Mesenchymal stem cell (in vitro differentiated cells and primary cell): ENCODE results near the gene CREB3L4.

Experiments
- DNase-seq: peaks from one replicate; pipeline ENCODE4 v3.0.0-alpha.2; 2013
- H2AFZ ChIP-seq: one replicate; pipeline ENCODE4 v1.6.1; 2013; ENCODE audit warnings: low read depth, mild to moderate bottlenecking, control low read depth, inconsistent platforms, low read length, moderate library complexity
- H2AK5ac ChIP-seq: 2 replicates; pipeline ENCODE4 v1.6.1; 2013; ENCODE audit warnings: low read length, moderate library complexity, mild to moderate bottlenecking, inconsistent platforms; ENCODE audit not compliant: severe bottlenecking
- H2BK120ac ChIP-seq: one replicate; pipeline ENCODE4 v1.6.1; 2013; ENCODE audit warnings: low read depth, mild to moderate bottlenecking, inconsistent platforms, low read length, moderate library complexity
- H2BK12ac ChIP-seq, 2 experiments: one replicate each; pipeline ENCODE4 v1.6.1; 2013; ENCODE audit warnings: inconsistent platforms in 2 of 2, low read length in 2 of 2, mild to moderate bottlenecking in 2 of 2, moderate library complexity in 2 of 2, control low read depth in 1 of 2
- H2BK15ac ChIP-seq: one replicate; pipeline ENCODE4 v1.6.1; 2013; ENCODE audit warnings: mild to moderate bottlenecking, low read depth, inconsistent platforms; ENCODE audit not compliant: poor library complexity, severe bottlenecking
- H2BK5ac ChIP-seq: 2 replicates; pipeline ENCODE4 v1.6.1; 2013; ENCODE audit warnings: low read depth, mild to moderate bottlenecking, low read length, control low read depth, inconsistent platforms; ENCODE audit not compliant: poor library complexity, severe bottlenecking
- H3K14ac ChIP-seq, 2 experiments: one replicate each; pipeline ENCODE4 v1.6.1; 2013; ENCODE audit warnings: inconsistent platforms in 2 of 2, low read length in 2 of 2, control low read depth in 1 of 2, mild to moderate bottlenecking in 1 of 2, moderate library complexity in 1 of 2
- H3K18ac ChIP-seq, 2 experiments: one replicate each; pipeline ENCODE4 v1.6.1; 2013; ENCODE audit warnings: inconsistent platforms in 2 of 2, low read length in 2 of 2, control low read depth in 1 of 2, low read depth in 1 of 2, mild to moderate bottlenecking in 1 of 2
- H3K23ac ChIP-seq, 2 experiments: one replicate each; pipeline ENCODE4 v1.6.1; 2013; ENCODE audit warnings: inconsistent platforms in 2 of 2, low read length in 2 of 2, mild to moderate bottlenecking in 2 of 2, moderate library complexity in 2 of 2, control low read depth in 1 of 2
- H3K27ac ChIP-seq: 2 replicates; pipeline ENCODE4 v1.5.1; 2013; ENCODE audit warnings: mild to moderate bottlenecking, moderate library complexity, low read length, control low read depth, inconsistent platforms; ENCODE audit not compliant: poor library complexity, severe bottlenecking
- H3K27me3 ChIP-seq, 2 experiments: 2 replicates each; pipeline versions ENCODE4 v1.6.1 to v1.7.0; 2013; ENCODE audit warnings: low read length in 2 of 2, mild to moderate bottlenecking in 2 of 2, moderate library complexity in 2 of 2, control low read depth in 1 of 2, inconsistent platforms in 1 of 2; ENCODE audit not compliant: control insufficient read depth in 1 of 2, insufficient read depth in 1 of 2
- H3K36me3 ChIP-seq, 2 experiments: 2 replicates each; pipeline versions ENCODE4 v1.6.1 to v1.7.0; 2013; ENCODE audit warnings: low read length in 2 of 2, control low read depth in 1 of 2, inconsistent platforms in 1 of 2, low read depth in 1 of 2, mild to moderate bottlenecking in 1 of 2; ENCODE audit not compliant: insufficient read depth in 2 of 2, control insufficient read depth in 1 of 2
- H3K4ac ChIP-seq, 2 experiments: one replicate each; pipeline ENCODE4 v1.6.1; 2013; ENCODE audit warnings: inconsistent platforms in 2 of 2, low read length in 2 of 2, mild to moderate bottlenecking in 2 of 2, moderate library complexity in 2 of 2, control low read depth in 1 of 2, low read depth in 1 of 2
- H3K4me1 ChIP-seq: 2 replicates; pipeline ENCODE4 v1.6.1; 2013; ENCODE audit warnings: low read depth, low read length, control low read depth; ENCODE audit not compliant: control insufficient read depth, insufficient read depth
- H3K4me2 ChIP-seq: 2 replicates; pipeline ENCODE4 v1.6.1; 2013; ENCODE audit warnings: low read length, mild to moderate bottlenecking, inconsistent platforms; ENCODE audit not compliant: poor library complexity, severe bottlenecking
- H3K4me3 ChIP-seq, 2 experiments: 2 replicates each; pipeline versions ENCODE4 v1.5.1 to v1.7.0; 2013; ENCODE audit warnings: low read length in 2 of 2, mild to moderate bottlenecking in 2 of 2, control low read depth in 1 of 2, low read depth in 1 of 2; ENCODE audit not compliant: insufficient read depth in 1 of 2
- H3K79me1 ChIP-seq: replicated peaks from 2 replicates; pipeline ENCODE4 v1.6.1; 2013; ENCODE audit warnings: mild to moderate bottlenecking, control low read depth, low read length, inconsistent platforms; ENCODE audit not compliant: poor library complexity, severe bottlenecking
- H3K9ac ChIP-seq: 2 replicates; pipeline ENCODE4 v1.7.0; 2013; ENCODE audit warnings: mild to moderate bottlenecking, low read length, moderate library complexity
- H3K9me3 ChIP-seq: 2 replicates; pipeline ENCODE4 v1.7.0; 2013; ENCODE audit warnings: mild to moderate bottlenecking, low read length; ENCODE audit not compliant: control insufficient read depth
- H4K8ac ChIP-seq: one replicate; pipeline ENCODE4 v1.6.1; 2013; ENCODE audit warnings: inconsistent platforms, mild to moderate bottlenecking, low read length, moderate library complexity
- H4K91ac ChIP-seq: one replicate; pipeline ENCODE4 v1.6.1; 2013; ENCODE audit warnings: mild to moderate bottlenecking, low read length, inconsistent platforms
- WGBS: methylation state at CpG from one replicate; pipeline ENCODE4 v1.1.7; 2013; ENCODE audit warnings: mixed read lengths; 5-methylcytosine and 5-hydroxymethylcytosine counted together

The CREB3L4 gene

GRCh38 chr1:153958111-153958960 lies 9.4 kb upstream of the CREB3L4 start, which contains the start of gene CRTC2:
Gene CRTC2, minus strand, starts transcription at chr1:153958612. Its CDS starts 115 bp downstream, at chr1:153958497.
- peaks cover 22% of the 10 kb centered on the region for H3K4me1 ChIP-seq
- peak within 1 kb of the TSS; percentile 89 for H3K27ac ChIP-seq
- H3K23ac ChIP-seq = peak within 1 kb of the TSS in 1 of 2 experiments; percentile 60
- peak within 1 kb of the TSS; percentile 49 for H2BK5ac ChIP-seq
- H2BK15ac ChIP-seq = peak within 1 kb of the TSS; percentile 68
- 1% methylated on average over 71 of the region's 75 CpGs for WGBS
- peak within 1 kb of the TSS; percentile 96 for H3K9ac ChIP-seq
- no peak within 1 kb of the TSS for H2BK120ac ChIP-seq
- H3K27me3 ChIP-seq = no peaks in the 10 kb centered on the region
- H2BK12ac ChIP-seq = peak within 1 kb of the TSS; percentile 4 to 23
- peak within 1 kb of the TSS in 1 of 2 experiments; percentile 97 for H3K14ac ChIP-seq
- peak within 1 kb of the TSS; percentile 81 for H4K91ac ChIP-seq
- H3K36me3 ChIP-seq = peaks cover 30 to 39% of the 10 kb centered on the region in 2 experiments
- no peak within 1 kb of the TSS for H2AK5ac ChIP-seq
- peaks cover 19% of the 10 kb centered on the region for H3K79me1 ChIP-seq
- DNase-seq = peak; percentile 99
- H4K8ac ChIP-seq = peak within 1 kb of the TSS; percentile 74
- peak within 1 kb of the TSS; percentile 88 to 94 for H3K4me3 ChIP-seq
- H3K9me3 ChIP-seq = no peaks in the 10 kb centered on the region
- H3K18ac ChIP-seq = peak within 1 kb of the TSS; percentile 62 to 98
- H3K4ac ChIP-seq = peak within 1 kb of the TSS in 1 of 2 experiments; percentile 92
- H2AFZ ChIP-seq = peak within 1 kb of the TSS; percentile 67
- H3K4me2 ChIP-seq = peak within 1 kb of the TSS; percentile 82

- peak overlapping the region in 1 of 2 experiments; percentile 63 for H3K4me3 ChIP-seq
- no peak overlapping the region for H3K23ac ChIP-seq
- H2BK120ac ChIP-seq = no peak overlapping the region
- peak overlapping the region in 1 of 2 experiments; percentile 5 for H3K4ac ChIP-seq
- no peak overlapping the region for H2BK15ac ChIP-seq
- H3K4me2 ChIP-seq = peak overlapping the region; percentile 42
- 69% methylated on average over 2 of the region's 4 CpGs for WGBS
- H3K18ac ChIP-seq = no peak overlapping the region
- H3K9me3 ChIP-seq = no peaks in the 10 kb centered on the region
- no peak overlapping the region for H3K27ac ChIP-seq
- H3K14ac ChIP-seq = no peak overlapping the region
- H4K91ac ChIP-seq = no peak overlapping the region
- H3K36me3 ChIP-seq = peaks cover 26 to 33% of the 10 kb centered on the region in 2 experiments
- no peak overlapping the region for H2BK12ac ChIP-seq
- peak overlapping the region; percentile 96 for H3K9ac ChIP-seq
- H3K27me3 ChIP-seq = no peaks in the 10 kb centered on the region
- H3K4me1 ChIP-seq = peaks cover 21% of the 10 kb centered on the region
- H2BK5ac ChIP-seq = no peak overlapping the region
- H2AK5ac ChIP-seq = no peak overlapping the region
- DNase-seq = no peak
- H2AFZ ChIP-seq = no peak overlapping the region
- peaks cover 17% of the 10 kb centered on the region for H3K79me1 ChIP-seq
- H4K8ac ChIP-seq = no peak overlapping the region
These were observed 8.8 kb upstream of the CREB3L4 start for GRCh38 chr1:153958961-153959260.

- H3K14ac ChIP-seq = no peak overlapping the region
- H3K9ac ChIP-seq = peak overlapping the region; percentile 96
- DNase-seq = no peak
- no peak overlapping the region for H3K4me3 ChIP-seq
- no peak overlapping the region for H2AFZ ChIP-seq
- no peak overlapping the region for H3K23ac ChIP-seq
- H3K18ac ChIP-seq = no peak overlapping the region
- H4K91ac ChIP-seq = no peak overlapping the region
- no peak overlapping the region for H3K4me2 ChIP-seq
- no peak overlapping the region for H2BK5ac ChIP-seq
- no peaks in the 10 kb centered on the region for H3K9me3 ChIP-seq
- H2BK120ac ChIP-seq = no peak overlapping the region
- H2BK15ac ChIP-seq = peak overlapping the region; percentile 6
- no peak overlapping the region for H3K27ac ChIP-seq
- H2AK5ac ChIP-seq = no peak overlapping the region
- H3K27me3 ChIP-seq = no peaks in the 10 kb centered on the region
- H3K4ac ChIP-seq = no peak overlapping the region
- H3K36me3 ChIP-seq = peaks cover 23 to 28% of the 10 kb centered on the region in 2 experiments
- H4K8ac ChIP-seq = no peak overlapping the region
- no peak overlapping the region for H2BK12ac ChIP-seq
- H3K79me1 ChIP-seq = peaks cover 13% of the 10 kb centered on the region
- WGBS = 96% methylated on average over 3 of the region's 3 CpGs
- H3K4me1 ChIP-seq = peaks cover 21% of the 10 kb centered on the region
These were observed 8.2 kb upstream of the CREB3L4 start for GRCh38 chr1:153959454-153959853.

- peak overlapping the region in 1 of 2 experiments; percentile 49 for H2BK12ac ChIP-seq
- H3K4me1 ChIP-seq = peaks cover 21% of the 10 kb centered on the region
- no peak overlapping the region for H2AFZ ChIP-seq
- no peak for DNase-seq
- no peak overlapping the region for H2BK120ac ChIP-seq
- H4K8ac ChIP-seq = no peak overlapping the region
- no peak overlapping the region for H2AK5ac ChIP-seq
- peaks cover 10% of the 10 kb centered on the region for H3K79me1 ChIP-seq
- H2BK15ac ChIP-seq = no peak overlapping the region
- H3K4me3 ChIP-seq = no peak overlapping the region
- no peak overlapping the region for H3K14ac ChIP-seq
- no peak overlapping the region for H2BK5ac ChIP-seq
- no peak overlapping the region for H3K18ac ChIP-seq
- no peak overlapping the region for H3K9ac ChIP-seq
- WGBS = 98% methylated on average over 11 of the region's 11 CpGs
- peak overlapping the region in 1 of 2 experiments; percentile 14 for H3K23ac ChIP-seq
- H3K9me3 ChIP-seq = no peaks in the 10 kb centered on the region
- H3K27me3 ChIP-seq = no peaks in the 10 kb centered on the region
- H4K91ac ChIP-seq = no peak overlapping the region
- H3K4ac ChIP-seq = no peak overlapping the region
- H3K36me3 ChIP-seq = peaks cover 16 to 24% of the 10 kb centered on the region in 2 experiments
- no peak overlapping the region for H3K27ac ChIP-seq
- H3K4me2 ChIP-seq = no peak overlapping the region
These were observed 7.5 kb upstream of the CREB3L4 start for GRCh38 chr1:153960206-153960605.
